GM12891 (cell line): ENCODE results near the gene GLE1.

Experiments
- PAX5 ChIP-seq: IDR thresholded peaks from 2 replicates; pipeline ENCODE4 v1.6.1; 2011; ENCODE audit warnings: low read length, moderate library complexity, mild to moderate bottlenecking; ENCODE audit not compliant: insufficient read depth, severe bottlenecking
- POLR2A ChIP-seq: IDR thresholded peaks from 2 replicates; pipeline ENCODE4 v1.6.1; 2011; ENCODE audit warnings: low read depth, low read length, control low read depth
- SPI1 ChIP-seq: IDR thresholded peaks from 2 replicates; pipeline ENCODE4 v1.6.1; 2011; ENCODE audit warnings: low read depth, low read length, control low read depth
- TAF1 ChIP-seq: IDR thresholded peaks from 2 replicates; pipeline ENCODE4 v1.6.1; 2011; ENCODE audit warnings: low read depth, low read length, control low read depth

DNA sequence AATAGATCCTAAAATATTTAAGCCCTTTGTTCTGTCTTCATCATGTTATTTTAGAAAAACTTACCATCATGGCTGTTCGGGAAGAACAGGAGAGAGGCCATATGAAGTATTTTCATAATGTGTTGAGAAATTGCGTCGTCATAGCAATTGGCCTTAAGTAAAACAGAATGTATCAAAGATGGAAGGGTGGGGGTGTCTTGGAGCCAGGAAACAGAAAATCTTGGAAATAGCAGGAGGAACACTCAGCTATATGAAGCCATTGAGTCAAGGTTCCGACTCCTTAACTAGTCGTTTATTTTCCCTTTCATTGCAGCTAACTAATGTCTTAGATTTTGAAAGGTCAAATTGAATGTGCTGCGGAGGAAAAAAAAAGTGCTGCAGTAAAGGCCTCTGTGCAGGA is 49.2 kb downstream of the GLE1 start:
- TF ChIP-seq PAX5 (no peak), POLR2A (no peak), SPI1 (no peak), TAF1 (no peak)
